Epidermal melanocyte (primary cell): ENCODE measurements around the gene PIKFYVE.
"Not testable (repeated sequence)": the region's sequence is repeated elsewhere in the genome, so short reads cannot be mapped to it uniquely, and the experiment has no call there.

ENCODE experiments used
- DNase-seq: peaks from one replicate; pipeline ENCODE4 v3.0.0; 2011; ENCODE audit warnings: low spot score; ENCODE audit not compliant: insufficient read length

The PIKFYVE gene

GRCh38 chr2:208254118-208254870, 11.8 kb upstream of the PIKFYVE start:
- DNase-seq, result peak; percentile 66

- DNase-seq, result peak; percentile 83
These were observed 11.0 kb upstream of the PIKFYVE start, which contains the start of gene IDH1 for GRCh38 chr2:208254871-208255556. Gene IDH1, minus strand, starts transcription at chr2:208255071. Its CDS starts 3,520 bp downstream, at chr2:208251551.

GRCh38 chr2:208255557-208256106, 10.4 kb upstream of the PIKFYVE start:
- no peak for DNase-seq

- DNase-seq, result no peak
These were observed 9.8 kb upstream of the PIKFYVE start for GRCh38 chr2:208256192-208256782.

- not testable (repeated sequence) for DNase-seq
These were observed 8.9 kb upstream of the PIKFYVE start for GRCh38 chr2:208256849-208257813.

- no peak for DNase-seq
These were observed 669 bp upstream of the PIKFYVE start for GRCh38 chr2:208265371-208265800.

GRCh38 chr2:208266553-208266893, 468 bp downstream of the PIKFYVE start:
- no peak for DNase-seq

GRCh38 chr2:208266936-208267335, 881 bp downstream of the PIKFYVE start:
- no peak for DNase-seq

GRCh38 chr2:208267526-208267925, 1.5 kb downstream of the PIKFYVE start:
- DNase-seq, result not testable (repeated sequence)

- no peak for DNase-seq
These were observed 2.3 kb downstream of the PIKFYVE start for GRCh38 chr2:208268156-208268952.

GRCh38 chr2:208269091-208269490, 3.0 kb downstream of the PIKFYVE start:
- DNase-seq, result no peak

GRCh38 chr2:208274748-208275147, 8.7 kb downstream of the PIKFYVE start:
- DNase-seq, result no peak

- no peak for DNase-seq
These were observed 12.5 kb downstream of the PIKFYVE start for GRCh38 chr2:208278549-208278948.

- no peak for DNase-seq
These were observed 13.2 kb downstream of the PIKFYVE start for GRCh38 chr2:208279236-208279635.

GRCh38 chr2:208280234-208280633, 14.2 kb downstream of the PIKFYVE start:
- DNase-seq, result no peak

GRCh38 chr2:208280933-208281332, 14.9 kb downstream of the PIKFYVE start:
- no peak for DNase-seq

GRCh38 chr2:208285853-208286252, 19.8 kb downstream of the PIKFYVE start:
- no peak for DNase-seq

- no peak for DNase-seq
These were observed 28.5 kb downstream of the PIKFYVE start for GRCh38 chr2:208294482-208295024.

GRCh38 chr2:208295834-208296233, 29.8 kb downstream of the PIKFYVE start:
- DNase-seq, result no peak

- no peak for DNase-seq
These were observed 30.6 kb downstream of the PIKFYVE start for GRCh38 chr2:208296610-208297009.
